HG03469 (cell line): ENCODE measurements around the gene FKBP2.

Source experiments
- ATAC-seq: cut with Tn5 transposase; IDR thresholded peaks from one replicate; pipeline ENCODE4 v1.9.1; 2021; ENCODE audit warnings: mild to moderate bottlenecking, moderate library complexity, moderate number of reproducible peaks; ENCODE audit not compliant: unreplicated experiment

The FKBP2 gene

DNA sequence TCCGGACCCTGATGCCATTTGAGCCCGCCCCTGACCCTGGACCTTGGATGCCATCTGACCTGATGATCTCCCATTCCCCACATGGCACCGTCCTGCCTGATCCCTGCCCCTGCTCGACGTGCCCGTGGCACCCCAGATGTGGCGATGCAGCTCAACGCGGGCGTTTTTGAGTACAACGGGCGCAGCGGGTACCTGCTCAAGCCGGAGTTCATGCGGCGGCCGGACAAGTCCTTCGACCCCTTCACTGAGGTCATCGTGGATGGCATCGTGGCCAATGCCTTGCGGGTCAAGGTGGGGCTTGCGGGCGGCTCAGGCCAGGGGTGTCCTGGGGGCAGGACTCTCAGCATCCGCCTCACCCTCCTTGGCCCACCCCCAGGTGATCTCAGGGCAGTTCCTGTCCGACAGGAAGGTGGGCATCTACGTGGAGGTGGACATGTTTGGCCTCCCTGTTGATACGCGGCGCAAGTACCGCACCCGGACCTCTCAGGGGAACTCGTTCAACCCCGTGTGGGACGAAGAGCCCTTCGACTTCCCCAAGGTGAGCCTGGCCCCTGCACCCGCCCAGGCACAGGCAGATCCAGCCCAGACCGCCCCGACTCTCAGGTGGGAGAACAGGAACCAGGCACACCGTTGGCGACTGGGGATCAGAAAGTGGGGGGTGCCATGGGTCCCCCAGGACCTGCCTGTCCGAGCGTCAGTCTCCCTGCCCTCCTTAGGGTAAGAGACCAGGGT, 21.5 kb downstream of the FKBP2 start:
- no peak for ATAC-seq

GRCh38 chr11:64263021-64263946, 22.4 kb downstream of the FKBP2 start:
- ATAC-seq = no peak

- ATAC-seq = no peak
Measured at GRCh38 chr11:64263947-64264317, 23.0 kb downstream of the FKBP2 start.

- ATAC-seq = no peak
Measured at GRCh38 chr11:64264371-64264852, 23.5 kb downstream of the FKBP2 start.

DNA sequence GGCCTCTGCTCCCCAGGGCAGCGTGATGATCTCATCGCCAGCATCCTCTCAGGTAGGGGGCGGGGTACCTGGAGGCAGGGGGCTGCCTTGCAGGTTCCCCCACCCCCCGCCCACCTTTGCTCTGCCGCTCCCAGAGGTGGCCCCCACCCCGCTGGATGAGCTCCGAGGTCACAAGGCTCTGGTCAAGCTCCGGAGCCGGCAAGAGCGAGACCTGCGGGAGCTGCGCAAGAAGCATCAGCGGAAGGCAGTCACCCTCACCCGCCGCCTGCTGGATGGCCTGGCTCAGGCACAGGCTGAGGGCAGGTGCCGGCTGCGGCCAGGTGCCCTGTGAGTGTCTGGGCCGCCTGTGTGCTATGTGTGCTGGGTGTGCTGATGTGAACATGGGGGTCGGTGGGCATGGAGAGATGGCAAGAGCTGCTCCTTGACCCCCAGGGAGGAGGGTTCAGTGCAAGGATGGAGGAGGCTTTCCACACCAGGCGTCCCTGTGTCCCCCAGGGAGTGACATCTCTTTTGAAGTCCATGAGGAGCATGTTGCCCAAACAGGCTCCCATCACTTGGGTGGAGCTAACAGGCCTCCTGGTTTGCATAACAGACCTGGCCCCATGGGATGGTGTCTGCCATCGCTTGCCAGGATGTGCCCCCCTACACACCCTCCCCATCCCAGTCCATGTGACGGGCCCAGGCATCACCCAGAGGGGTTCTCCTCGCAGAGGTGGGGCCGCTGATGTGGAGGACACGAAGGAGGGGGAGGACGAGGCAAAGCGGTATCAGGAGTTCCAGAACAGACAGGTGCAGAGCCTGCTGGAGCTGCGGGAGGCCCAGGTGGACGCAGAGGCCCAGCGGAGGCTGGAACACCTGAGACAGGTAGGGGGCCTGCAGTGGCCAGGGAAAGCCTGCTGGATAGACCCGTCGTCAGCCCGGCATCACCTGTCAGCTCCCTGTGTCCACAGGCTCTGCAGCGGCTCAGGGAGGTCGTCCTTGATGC, 24.6 kb downstream of the FKBP2 start:
- no peak for ATAC-seq

- ATAC-seq = no peak
Measured at GRCh38 chr11:64266339-64266738, 25.4 kb downstream of the FKBP2 start.

- ATAC-seq = no peak
Measured at GRCh38 chr11:64267207-64267945, 26.5 kb downstream of the FKBP2 start.

DNA sequence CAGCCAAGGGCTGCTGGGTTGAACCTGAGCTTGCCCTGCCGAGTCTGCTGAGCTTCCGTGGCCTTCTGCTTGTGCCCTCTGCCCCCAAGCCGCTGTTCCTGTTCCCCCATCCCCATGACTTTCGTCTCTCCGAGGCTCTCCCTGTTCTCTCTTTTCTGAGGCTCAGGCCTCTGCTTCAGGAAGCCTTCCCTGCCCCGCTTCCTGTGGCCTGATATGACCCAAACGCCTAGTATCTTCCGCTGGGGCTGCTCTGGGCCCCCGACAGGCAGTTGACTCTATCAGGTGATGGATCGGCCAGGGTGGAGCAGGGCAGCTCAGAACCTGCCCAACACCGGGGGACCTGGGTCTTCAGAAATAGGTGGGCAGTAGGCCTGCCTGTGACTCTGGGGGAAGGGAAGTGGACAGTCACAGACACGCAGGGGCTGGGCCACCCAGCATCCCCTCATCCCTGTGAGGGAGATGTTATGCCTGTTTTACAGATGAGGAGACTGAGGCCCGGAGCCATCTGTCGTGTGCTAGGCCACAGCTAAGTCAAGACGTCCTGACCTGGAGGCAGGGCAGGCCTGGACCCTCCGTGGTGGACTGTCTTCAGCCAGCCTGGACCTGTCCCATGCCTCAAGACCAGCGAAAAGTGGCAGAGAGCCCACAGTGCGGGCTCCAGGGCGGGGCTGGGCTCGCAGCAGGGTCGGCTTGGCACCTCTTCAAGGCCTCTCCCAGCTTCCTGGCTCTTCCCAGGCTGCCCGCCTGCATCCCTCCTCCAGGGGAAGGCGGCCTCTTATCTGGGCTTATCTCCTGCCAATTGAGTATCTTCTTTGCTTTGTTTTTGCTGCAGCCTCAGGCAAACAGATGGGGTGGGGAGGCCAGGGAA, 27.4 kb downstream of the FKBP2 start:
- no peak for ATAC-seq

DNA sequence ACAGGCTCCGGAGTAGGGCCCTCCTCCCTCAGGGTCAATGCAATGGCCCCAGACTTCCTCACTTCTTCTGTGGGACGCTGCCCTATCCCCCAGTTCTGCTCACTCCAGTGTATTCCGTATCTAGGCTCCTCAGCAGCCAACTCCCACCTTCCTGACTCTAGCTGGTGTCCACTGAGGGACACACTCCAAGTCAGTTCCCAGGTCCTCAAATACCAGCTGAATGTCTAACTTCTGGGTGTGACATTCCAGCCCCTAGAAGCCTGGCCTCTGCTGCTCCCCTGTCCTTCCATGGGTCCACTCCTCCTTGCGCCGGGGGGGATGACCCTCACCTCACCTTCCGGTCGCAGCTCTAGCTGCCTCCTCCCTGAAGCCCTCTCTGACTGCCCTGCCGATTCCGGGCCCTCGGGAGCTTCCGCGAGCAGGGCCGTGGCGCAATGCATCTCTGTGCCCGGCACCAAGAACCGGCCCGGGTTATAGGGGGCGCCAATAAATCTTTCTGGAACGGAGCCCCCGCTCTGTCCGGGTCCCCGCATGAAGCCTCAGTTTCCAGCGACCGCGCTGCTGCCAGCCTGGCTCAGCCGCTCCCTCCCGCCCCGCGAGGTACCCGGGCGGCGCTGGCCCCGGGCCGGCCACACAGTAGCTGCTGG, 28.1 kb downstream of the FKBP2 start:
- ATAC-seq = no peak

GRCh38 chr11:64269540-64270220, 28.8 kb downstream of the FKBP2 start:
- peak; percentile 49 for ATAC-seq

GRCh38 chr11:64275031-64275800, 34.3 kb downstream of the FKBP2 start:
- no peak for ATAC-seq

- ATAC-seq = no peak
Measured at GRCh38 chr11:64275841-64276240, 34.9 kb downstream of the FKBP2 start.

DNA sequence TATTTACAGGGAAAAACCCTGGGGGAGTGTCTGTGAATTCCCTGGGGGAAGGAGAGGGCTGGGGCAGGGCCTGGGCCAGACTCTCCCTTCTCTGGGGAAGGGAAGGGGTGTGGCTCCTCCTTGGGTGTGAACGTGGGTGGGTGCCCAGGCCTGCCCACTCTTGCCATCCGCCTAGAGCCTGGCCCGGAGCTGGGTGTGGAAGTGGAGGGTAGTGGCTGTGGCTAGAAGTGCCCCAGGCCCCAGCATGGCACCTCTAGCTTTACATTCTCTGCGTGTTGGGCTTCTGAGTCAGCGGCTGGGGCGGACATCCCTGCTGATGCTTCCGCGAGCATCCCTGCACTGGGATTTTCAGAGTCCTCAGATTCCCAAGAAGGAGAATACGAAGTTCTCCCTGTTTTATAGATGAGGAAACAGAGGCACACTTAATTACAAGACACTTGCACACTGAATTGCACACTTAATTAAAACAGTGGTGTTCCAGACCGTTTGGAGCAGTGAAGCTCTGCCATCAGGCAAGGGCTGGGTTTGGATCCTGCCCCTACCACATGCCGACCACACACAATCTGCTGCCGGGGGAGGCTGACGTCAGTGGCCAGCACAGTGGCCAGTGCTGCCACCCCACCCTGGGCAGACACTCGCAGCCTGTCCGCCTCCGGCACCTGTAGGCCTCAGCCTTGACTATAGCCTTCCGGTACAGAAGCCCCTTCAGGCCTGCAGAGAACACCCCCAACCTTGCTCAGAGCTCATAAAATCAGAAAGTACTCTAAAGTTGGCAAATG, 35.9 kb downstream of the FKBP2 start:
- no peak for ATAC-seq

DNA sequence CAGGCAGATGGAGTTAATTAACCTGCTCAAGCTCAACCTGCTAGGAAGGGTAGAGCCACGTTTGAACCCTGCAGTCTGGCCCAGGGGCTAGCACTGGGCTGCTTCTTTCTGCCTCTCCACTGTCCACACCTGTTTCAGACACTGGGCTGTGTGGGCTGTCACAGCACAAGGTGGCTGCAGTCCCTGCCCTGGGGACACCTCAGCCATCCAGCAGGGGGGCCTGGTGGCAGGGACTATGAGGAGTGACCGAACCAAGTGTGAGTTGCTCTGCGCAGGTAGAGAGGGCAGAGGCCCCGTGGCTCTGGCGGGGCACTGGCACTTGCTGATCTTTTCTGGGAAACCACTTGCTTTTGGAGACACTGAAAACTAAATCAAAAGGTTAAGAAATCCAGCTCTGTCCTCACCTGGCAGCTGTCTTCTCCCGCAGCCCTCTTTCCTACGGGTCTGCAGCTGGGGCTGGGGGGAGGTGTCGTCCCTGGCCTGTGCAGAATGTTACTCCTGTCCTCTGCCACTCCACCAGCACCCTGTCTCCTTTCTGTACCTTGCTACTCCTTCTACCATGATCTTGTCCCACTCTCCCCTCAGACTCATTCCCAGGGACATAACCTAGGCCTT, 37.8 kb downstream of the FKBP2 start:
- ATAC-seq = no peak

GRCh38 chr11:64281957-64282770, 41.3 kb downstream of the FKBP2 start:
- no peak for ATAC-seq
